ENCODE measurements around the gene GATD1.

The GATD1 gene

DNA sequence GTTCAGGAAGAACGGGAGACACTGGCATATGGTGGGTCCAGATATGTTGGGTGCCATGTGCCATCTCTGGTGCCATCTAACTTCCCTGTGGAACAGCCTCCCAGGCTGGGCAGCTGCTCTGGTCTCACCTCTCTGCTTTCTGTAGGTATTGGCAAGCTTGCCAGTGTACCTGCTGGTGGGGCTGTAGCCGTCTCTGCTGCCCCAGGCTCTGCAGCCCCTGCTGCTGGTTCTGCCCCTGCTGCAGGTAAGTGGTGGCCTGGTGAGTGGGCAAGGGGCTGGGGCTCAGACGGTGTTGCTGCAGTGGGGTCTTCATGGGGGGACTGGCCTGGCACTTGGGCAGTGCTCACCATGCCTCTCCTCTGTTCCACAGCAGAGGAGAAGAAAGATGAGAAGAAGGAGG is 35.1 kb upstream of the GATD1 start:
- DNase-seq (ENCODE audit: low spot score): no peak

DNA sequence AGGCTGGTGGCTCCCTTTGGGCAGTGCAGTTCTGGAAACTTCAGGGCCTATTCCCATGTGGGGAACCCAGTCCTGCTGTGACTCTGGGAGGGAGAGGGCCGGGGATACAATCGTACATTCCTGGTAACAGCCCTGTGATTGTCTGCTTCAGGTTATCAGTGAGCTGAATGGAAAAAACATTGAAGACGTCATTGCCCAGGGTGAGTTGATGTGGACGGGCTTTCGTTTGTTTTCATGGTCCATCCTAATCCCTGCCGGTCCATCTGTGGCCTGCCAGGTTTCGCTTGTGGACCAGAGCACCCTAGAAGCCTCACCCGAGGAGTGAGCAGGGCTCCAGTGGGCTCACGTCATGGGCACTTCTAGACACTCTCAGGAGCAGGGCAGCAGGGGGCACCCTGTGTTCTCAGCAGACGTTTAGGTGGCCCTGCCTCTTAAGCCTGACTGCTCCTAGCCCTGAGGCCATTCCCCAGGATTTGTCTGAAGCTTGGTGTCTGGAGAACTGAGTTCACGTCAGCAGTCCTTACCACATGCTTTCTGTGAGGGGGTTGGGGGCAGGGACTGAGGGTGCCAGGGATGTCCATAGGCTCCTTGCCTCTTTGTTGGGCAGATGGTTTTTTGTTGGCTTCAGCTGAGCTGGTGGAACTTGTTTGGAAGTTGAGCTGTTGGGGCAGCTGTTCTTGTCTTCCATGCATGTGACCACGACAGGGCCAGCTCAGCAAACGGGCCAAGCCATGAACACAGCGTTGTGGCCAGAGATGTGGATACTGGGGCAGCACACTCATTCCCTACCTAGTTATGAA is 34.4 kb upstream of the GATD1 start:
- DNase-seq (ENCODE audit: low spot score): no peak

DNA sequence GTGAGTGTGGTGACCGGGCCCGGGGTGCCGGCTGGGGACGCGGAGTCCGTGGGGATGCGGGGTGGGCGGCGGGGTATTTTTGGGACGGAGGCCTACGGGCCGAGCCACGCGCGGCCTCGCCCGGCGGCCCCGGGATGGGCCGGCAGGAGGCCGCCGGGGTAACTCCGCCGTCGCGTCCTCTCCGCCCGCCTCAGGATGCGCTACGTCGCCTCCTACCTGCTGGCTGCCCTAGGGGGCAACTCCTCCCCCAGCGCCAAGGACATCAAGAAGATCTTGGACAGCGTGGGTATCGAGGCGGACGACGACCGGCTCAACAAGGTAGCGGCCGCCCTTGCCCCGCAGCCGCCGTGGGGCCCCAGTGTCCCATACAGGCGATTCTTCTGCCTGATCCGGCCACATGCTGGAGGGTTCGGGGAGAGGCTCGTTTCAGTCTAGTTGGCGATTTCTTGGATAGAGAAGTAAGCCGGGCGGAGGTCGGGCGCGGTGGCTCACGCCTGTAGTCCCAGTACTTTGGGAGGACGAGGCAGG is 32.8 kb upstream of the GATD1 start:
- no peak for DNase-seq (ENCODE audit: low spot score)

DNA sequence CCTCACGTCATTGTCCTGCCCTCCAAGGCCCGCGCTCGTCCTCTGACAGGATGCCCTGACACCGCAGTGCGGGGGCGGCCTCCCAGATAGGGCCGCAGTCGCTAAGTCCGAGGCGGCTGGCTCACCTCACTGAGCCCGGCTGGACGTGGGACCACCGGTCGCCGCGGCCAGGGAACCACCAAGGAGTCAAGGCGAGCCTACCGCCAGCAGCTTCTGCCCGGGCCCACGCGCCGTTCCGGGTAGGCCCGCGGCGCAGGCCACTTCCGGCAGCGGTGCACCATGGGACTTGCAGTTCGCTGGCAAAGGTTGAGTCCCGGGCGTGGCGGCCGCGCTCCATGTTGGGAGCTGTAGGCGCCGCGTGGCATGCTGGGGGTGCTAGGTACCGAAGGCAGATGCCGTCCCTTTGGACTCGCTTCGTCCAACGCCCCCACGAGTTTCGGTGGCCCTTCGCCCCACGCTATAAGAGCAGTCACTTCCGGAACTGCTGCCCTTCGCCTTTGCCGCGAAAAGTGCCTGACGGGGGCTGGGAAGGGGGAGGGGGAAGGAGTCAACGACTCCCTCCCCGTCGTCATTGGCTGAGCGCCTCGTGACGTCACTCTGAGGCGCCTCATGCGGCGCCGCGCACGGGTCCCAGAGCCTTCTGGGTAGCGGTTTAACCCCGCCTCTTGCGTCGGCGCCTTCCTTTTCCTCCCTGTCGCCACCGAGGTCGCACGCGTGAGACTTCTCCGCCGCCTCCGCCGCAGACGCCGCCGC is 32.2 kb upstream of the GATD1 start, which contains the start of gene RPLP2:
RPLP2 (plus strand) TSS at position 681 of the 753 bp plus-strand sequence. CDS start 268 bp downstream, outside the sequence.
- peak; percentile 93 for DNase-seq (ENCODE audit: low spot score)

DNA sequence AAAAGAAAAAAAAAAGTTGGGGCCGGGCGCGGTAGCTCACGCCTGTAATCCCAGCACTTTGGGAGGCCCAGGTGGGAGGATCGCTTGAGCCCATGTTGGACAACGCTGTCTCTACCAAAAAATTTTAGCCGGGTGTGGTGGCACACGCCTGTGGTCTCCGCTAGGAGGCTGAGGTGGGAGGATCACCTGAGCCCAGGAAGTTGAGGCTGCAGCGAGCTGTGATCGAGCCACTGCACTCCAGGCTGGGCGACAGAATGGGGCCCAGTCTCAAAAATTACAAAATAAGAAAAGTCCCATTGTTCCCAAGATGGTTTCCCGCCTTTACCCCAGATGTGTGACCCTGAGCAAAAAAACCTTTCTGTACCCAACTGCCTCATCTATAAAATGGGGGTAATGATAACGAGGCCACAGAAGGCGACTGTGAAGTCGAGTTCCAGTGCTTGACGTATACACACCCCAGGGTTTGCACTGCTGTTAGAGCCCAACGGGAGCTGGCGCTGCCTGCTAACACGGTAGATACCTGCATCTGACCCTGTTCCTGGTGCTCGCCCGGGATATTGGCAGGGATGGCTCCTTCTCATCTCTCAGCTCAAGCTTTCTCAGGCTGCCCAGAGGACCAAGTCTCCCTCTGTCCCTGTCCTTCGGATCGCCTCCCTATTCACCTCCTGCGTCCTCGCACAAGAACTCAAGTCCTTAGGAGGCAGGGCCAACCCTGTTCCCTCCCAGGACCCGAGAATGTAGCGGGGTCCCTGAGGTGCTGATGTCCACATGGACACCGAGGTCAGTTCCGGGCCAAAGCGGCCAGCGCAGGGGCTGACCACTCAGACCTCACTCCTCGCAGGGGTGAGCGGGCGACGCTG is 31.4 kb upstream of the GATD1 start:
- no peak for DNase-seq (ENCODE audit: low spot score)

DNA sequence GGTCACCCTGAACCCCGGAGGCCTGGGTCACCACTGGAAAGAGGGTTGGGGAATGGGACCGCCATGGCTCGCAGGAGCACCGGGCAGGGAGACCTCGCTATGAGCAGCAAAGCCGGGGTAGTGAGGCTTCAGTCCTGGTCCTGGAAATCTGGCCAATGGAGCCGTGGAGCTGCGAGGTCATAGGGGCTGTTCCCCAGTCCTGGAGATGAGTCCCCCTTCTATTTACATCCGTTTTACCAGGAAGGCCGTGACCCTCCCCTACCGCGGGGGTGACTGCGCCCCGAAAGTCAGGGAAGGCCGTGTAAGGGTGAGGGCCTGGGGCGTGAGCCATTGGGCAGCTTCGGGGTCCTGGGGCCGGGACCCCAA is 27.3 kb upstream of the GATD1 start:
- DNase-seq (ENCODE audit: low spot score): no peak

DNA sequence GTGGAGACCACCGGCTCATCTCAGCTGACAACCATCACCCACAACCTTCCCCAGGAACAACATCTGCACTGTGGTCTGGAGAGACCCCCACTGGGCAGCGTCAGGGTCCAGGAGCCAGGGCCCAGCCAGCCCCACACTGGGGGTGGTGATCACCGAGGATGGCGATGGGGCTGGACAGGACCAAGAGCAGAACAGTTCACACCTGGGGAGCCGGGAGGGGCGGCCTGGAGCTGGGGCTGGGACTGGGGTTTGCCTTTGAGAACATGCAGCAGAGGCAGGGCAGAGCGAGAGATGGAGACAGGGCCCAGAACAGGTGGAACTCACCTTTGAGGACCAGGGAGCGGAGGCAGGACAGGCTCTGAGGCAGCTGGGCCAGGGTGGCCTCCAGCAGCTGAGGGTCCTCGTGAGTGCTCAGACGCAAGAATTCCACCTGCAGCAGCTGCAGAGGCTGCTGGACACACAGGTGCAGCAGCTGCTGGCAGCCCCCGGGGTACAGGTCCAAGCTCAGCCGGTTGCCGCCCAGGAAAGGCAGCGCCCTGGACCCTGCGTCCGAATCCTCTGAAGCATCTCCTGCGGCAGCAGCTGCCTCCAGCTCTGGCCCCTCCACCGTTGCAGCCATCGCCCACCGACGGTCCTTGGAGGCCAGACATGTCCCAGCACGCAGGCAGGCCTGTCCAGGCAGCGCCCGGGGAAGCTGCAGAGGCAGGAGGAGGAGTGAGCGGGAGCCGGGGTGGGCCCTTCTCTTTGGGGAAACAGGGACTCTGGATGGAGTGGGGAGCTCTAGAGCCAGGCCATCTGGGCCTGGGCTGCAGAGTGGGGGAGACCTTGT is 26.7 kb upstream of the GATD1 start:
- DNase-seq (ENCODE audit: low spot score): no peak

DNA sequence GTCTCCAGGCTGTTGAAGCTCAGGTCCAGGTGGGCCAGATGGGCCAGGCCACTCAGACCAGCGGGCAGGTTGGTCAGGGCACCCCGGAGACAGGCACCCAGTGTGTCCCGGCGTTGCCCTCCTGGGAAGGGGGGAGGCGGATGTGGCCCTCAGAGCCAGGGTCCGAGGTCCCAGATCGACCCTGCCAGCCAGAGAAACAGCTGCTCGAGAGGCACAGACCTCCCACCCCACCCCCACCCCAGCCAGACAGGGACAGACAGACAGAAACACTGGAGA is 26.1 kb upstream of the GATD1 start:
- no peak for DNase-seq (ENCODE audit: low spot score)

DNA sequence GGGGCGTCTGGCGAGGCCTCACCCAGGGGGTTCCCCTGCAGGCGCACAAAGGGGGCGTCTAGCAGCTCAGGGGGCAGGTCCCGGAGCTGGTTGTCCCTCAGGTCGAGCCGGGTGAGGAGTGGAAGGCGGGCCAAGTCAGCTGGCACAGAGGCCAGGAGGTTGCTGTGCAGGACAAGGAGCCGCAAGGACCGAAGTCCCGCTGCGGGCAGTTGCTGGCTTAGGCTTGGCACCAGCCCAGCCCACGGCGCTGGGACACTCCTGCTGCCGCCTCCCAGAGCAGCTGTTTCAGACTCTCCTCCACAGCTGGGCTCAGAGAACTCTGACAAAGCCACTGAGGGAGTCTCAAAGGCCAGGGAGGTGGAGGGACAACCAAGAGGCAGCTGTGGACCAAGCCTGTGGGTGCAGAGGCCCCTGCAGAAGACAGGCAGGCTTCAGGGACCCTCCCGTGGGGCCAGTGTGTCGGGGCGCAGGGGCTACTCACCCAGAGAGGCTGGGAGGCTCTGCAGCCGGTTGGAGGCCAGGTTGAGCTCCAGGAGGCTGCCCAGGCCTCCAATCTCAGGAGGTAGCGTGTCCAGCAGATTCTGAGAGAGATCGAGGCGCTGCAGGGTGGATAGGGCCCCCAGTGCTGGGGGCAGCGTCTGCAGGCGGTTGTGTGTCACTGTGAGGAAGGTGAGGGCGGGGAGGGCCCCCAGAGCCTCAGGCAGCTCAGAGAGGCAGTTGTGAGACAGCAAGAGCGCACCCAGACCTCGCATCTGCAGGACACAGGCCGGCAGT is 25.6 kb upstream of the GATD1 start:
- DNase-seq (ENCODE audit: low spot score): no peak

DNA sequence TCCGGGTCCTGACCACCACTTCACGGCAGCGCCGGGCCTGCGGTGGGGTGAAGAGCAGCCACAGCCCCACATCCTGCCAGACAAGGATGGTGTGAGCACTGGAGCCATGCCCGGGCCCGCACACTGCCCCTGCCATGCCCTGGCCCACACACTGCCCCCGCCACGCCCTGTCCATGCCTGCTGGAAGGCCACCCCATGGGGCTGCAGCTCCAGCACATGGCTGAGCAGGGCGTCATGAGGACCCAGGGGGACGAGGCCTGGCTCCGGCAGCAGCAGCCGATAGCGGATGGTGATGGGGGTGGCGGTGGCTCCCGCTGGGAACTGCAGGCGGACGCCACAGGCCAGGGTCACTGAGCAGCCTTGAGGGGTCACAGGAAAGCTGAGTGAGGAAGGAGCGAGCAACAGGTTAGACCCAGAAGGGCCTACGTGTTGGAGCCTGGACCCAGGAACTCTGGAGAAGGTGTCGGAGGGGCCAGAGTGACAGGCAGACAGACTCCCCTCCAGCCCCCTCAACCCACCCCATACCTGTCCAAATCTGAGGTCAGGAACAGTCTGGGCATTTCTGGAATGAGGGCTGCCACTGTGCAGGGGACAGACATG is 24.8 kb upstream of the GATD1 start:
- DNase-seq (ENCODE audit: low spot score): no peak

DNA sequence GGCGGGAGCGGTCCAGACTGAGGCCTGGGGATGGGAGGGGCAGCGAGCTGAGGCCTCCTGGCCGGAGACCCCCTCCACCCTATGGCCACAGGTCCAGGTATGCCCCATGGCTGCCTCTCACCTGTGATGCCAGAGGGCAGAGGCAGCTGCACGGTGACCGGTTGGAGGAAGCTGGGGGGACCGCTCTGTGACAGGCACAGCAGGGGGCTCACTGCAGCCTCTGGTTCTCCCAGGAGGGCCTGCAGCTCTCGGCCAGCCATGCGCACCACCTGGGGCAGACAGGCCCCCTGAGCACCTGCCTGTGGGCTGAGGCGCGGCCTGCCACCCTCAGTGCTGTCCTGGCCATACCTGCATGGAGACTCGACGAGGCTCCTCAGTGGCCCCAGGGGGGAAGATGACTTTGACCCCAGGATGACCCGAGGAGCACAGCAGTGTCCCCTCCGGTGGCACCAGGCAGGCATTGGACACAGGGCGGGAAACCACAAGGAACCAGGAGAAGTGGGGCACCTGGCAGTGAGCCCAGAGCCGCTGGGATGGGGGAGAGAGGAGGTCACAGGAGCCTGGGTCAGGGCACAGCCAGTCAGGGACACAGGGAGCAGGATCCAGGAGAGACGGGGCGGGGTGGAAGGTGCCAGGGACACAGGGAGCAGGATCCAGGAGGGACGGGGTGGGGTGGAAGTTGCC is 24.0 kb upstream of the GATD1 start:
- DNase-seq (ENCODE audit: low spot score): no peak

DNA sequence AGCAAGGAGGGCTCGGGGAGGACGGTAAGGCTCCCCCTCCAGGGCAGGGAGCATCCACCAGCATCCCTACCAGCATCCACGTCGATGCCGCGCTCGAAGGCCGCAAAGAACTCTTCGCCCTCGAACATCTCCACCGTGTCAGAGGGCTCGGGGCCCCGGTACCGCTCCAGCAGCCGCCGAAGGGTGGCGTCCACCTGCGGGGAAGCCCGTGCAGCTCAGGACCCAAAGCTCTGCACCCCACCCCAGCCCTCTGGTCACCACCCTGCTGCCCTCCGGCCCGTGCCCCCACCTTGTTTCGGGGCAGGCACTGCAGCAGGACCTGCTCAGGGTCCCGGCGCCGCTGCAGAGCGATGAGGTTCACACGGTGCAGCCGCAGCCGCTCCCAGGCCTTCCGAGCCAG is 23.2 kb upstream of the GATD1 start:
- DNase-seq (ENCODE audit: low spot score): no peak

DNA sequence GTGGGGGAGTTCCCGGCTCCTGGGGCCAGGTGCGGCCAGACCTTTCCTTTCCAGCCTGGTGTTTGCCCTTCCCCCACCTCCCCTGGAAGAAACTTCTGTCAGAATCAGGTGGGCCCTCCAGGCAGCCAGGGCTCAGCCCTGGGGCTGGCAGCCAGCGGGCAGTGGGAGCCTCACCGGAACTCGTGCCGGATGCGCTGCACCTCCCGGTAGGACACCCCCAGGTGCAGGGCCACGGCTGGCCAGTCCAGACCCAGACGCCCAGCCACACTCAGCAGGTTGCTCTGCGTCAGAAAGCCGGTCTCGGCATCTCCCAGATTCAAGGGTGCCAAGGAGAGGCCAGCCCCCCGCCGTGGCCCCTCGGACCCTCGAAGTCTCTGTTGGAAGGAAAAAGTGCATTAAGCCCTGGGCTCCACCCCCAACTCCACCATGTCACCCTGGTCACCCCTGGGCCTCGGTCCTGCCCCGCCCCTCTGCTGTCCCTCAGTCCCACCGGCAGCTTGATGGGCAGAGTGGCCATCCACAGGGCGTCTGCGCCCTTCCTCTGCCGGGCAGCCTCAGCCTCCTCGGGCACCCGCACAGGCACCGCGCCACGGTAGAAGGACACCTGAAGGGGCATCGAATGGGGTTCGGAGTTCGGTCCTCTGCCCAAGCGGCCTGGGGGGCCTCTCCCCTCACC is 22.5 kb upstream of the GATD1 start:
- no peak for DNase-seq (ENCODE audit: low spot score)

DNA sequence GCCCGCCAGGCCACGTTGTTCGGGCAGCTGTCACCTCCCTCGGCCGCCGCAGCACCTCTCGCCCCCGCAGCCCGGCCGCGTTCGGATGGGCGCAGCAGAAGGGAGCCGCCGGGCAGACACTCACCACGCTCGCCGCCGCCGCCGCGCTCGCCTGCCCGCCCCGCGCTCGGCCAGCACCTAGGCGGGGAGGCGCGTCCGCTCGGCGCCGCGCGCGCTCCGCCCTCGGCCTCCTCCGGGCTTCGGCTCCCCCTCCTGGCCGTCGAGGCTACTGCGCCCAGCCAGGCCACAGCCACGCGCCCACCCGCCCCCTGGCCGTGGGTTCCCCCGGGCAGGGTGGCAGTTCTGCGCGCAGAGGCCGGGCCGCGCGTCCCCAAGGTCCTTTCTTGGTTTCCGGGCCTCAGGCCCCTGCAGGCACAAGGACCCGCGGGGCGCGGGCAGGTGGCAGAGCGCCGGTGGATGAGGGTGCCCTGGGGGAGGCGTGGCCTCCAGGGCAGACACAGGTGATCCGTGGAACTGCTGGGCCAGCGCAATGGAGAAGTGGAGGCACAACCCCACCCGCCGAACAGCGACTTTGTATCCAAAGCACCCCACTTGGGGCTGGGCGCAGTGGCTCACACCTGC is 20.9 kb upstream of the GATD1 start, which contains the start of gene SLC25A22:
SLC25A22 (minus strand) TSS at position 189 of the 621 bp plus-strand sequence. CDS start 3,275 bp downstream, outside the sequence.
- peak; percentile 99 for DNase-seq (ENCODE audit: low spot score)

DNA sequence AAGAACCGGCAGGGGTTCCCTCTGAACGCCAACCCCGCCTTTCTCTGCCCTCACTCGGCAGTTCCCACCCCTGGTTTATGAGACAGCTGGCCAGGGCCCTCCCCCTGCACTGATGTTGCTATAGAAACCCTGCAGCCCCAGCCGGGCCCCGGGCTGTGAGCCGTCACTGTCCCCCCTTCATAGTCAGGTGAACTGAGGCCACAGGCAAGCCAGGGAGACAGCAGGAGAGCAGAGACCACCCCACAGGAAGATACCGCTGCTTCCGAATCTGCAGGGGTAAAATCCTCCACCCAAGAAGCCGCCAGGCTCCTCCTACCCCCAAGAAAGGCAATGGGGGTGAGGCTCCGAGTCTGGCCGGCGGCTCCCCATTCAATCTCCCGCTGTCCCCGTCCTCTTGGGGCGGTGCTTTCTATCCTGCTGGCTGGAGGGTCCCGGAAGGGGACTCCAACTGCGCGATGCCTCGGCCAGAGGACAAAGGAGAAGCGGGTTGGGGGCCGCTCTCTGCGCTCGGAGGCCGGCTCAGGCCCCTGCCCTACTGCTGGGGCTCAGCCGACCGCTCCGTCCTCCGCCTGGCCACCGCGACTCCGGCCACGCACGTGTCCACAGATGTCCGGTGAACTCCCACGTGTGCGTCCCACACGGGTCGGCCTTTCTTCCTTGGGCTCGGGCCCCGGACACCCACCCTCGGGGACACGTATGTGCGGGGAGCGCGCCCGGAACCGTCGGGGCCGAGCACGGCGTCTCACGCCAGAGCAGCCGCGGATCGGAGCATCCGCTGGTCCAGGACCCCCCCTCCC is 20.2 kb upstream of the GATD1 start:
- peak; percentile 79 for DNase-seq (ENCODE audit: low spot score)

DNA sequence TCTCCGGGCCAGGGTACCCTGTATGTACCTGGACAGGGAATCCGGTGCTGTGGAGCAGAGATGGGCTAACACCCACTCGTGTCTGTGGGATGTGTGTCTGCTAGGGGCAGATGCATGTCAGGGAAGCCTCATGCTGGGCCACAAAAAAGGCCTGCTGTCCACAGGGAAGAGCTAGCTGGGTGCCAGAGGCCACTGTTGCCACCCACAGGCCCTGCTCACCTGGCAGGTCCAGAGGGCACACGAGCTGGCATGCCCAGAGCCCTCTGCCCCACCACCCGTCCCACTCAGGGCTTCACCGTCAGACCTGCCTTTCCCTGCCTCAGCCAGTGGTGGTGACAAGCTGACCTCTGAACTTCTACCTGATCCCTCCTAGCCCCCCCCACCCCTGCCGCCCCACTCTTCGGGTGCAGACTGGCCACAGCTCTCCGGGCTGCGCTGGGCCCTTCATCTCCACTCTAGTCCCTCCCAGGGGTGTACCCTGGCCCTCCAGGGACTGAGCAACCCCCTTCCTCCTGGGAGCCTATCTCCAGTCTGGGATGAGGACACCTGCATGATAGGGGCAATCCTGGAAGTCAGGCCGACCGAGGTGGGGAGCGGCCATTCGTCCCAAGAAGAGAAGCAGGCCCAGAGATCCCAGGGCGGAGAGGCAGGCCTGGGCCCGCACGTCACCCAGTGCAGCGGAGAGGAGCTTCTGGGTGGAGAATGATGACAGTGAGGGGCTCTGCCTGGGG is 19.4 kb upstream of the GATD1 start:
- no peak for DNase-seq (ENCODE audit: low spot score)
